K562 (cell line): Measurements from ENCODE around the gene SLC4A5. TPM values are rescaled to one million over a fixed set of nuclear protein-coding genes. Genes with fewer than 3 reads are reported as not detected.

Experiments
- ATAC-seq: fragments of 200-7000 bp; cut with Tn5 transposase; 3 replicates; pipeline ENCODE4 v1.9.1; 2020; ENCODE audit warnings: moderate library complexity
- BruUV-seq: library from RNA; stranded (reverse); fragments of 400-500 nt; replicated peaks from 2 replicates; lab custom pipeline; 2021; lab: Mats Ljungman, UMichigan
- CTCF ChIA-PET: fragments of 300-600 bp; formaldehyde crosslinking; extraction: SDS; loops from one replicate; lab custom pipeline; 2021; ENCODE audit warnings: low intra/inter-chr PET ratio; lab: Yijun Ruan, JAX
- POLR2A ChIA-PET: fragments of 300-600, 350-650 bp; sonication (Branson Sonifier 250); formaldehyde crosslinking; extraction: SDS; loops from one replicate; lab custom pipeline; 2021; ENCODE audit warnings: antibody characterized with exemption, inconsistent platforms; lab: Yijun Ruan, JAX
- DNase-seq, 4 experiments: peaks; one replicate each; pipeline versions ENCODE4 v3.0.0 to v3.0.0-alpha.2; 2011 to 2018; ENCODE audit warnings: low spot score in 3 of 4, mixed read lengths in 3 of 4; ENCODE audit errors: extremely low read depth in 1 of 4
- FAIRE-seq: peaks from 2 replicates; lab custom pipeline; 2011; peaks lifted over from hg19 to GRCh38; lab: Jason Lieb, UNC
- H2AFZ ChIP-seq: 2 replicates; pipeline ENCODE4 v1.6.0; 2011; ENCODE audit warnings: low read depth, low read length, control low read depth, inconsistent platforms
- H3K27ac ChIP-seq: fragments of 200-600 bp; 3 replicates; pipeline ENCODE4 v1.8.0; 2011; ENCODE audit warnings: low read depth, mild to moderate bottlenecking, control low read depth, inconsistent platforms, low read length, moderate library complexity, mixed read lengths; ENCODE audit errors: extremely low read depth
- H3K27me3 ChIP-seq, 2 experiments: fragments of 300-600 bp in 1 of 2; 2 replicates in 1 of 2; 3 replicates in 1 of 2; pipeline versions ENCODE4 v1.6.0 to v1.8.0; 2011; ENCODE audit warnings: inconsistent platforms in 2 of 2, low read length in 2 of 2, mild to moderate bottlenecking in 1 of 2, mixed read lengths in 1 of 2, moderate library complexity in 1 of 2; ENCODE audit not compliant: control insufficient read depth in 2 of 2, insufficient read depth in 2 of 2
- H3K36me3 ChIP-seq: fragments of 300-600 bp; 3 replicates; pipeline ENCODE4 v1.8.0; 2011; ENCODE audit warnings: mild to moderate bottlenecking, low read length, inconsistent platforms; ENCODE audit not compliant: control insufficient read depth, insufficient read depth
- H3K4me1 ChIP-seq, 2 experiments: fragments of 200-600 bp in 1 of 2; replicated peaks in 1 of 2; 2 replicates in 1 of 2; 3 replicates in 1 of 2; pipeline versions ENCODE4 v1.5.1 to v1.8.0; 2011; ENCODE audit warnings: inconsistent platforms in 2 of 2, low read length in 2 of 2, mild to moderate bottlenecking in 1 of 2, mixed read lengths in 1 of 2, moderate library complexity in 1 of 2; ENCODE audit not compliant: control insufficient read depth in 2 of 2, insufficient read depth in 2 of 2
- H3K4me2 ChIP-seq: 2 replicates; pipeline ENCODE4 v1.6.1; 2011; ENCODE audit warnings: low read length, control low read depth, inconsistent platforms, mixed read lengths; ENCODE audit not compliant: insufficient read depth
- H3K4me3 ChIP-seq: fragments of 200-600 bp; sonication (generic), shearing (Covaris generic); 2 replicates; pipeline ENCODE4 v1.5.1; 2016; ENCODE audit warnings: control low read depth, inconsistent platforms
- H3K79me2 ChIP-seq: fragments of 200-600 bp; 3 replicates; pipeline ENCODE4 v1.8.0; 2011; ENCODE audit warnings: low read length, inconsistent platforms; ENCODE audit not compliant: control insufficient read depth, insufficient read depth
- H3K9ac ChIP-seq, 2 experiments: 2 replicates each; pipeline versions ENCODE4 v1.6.0 to v1.6.1; 2011; ENCODE audit warnings: low read depth in 2 of 2, low read length in 2 of 2, control low read depth in 1 of 2, inconsistent platforms in 1 of 2, mild to moderate bottlenecking in 1 of 2, mixed read lengths in 1 of 2; ENCODE audit not compliant: insufficient read depth in 1 of 2
- H3K9me1 ChIP-seq: one replicate; pipeline ENCODE4 v1.6.0; 2011; ENCODE audit warnings: inconsistent platforms, mild to moderate bottlenecking, low read length, moderate library complexity; ENCODE audit not compliant: control insufficient read depth, insufficient read depth
- H3K9me3 ChIP-seq: replicated peaks from 2 replicates; pipeline ENCODE4 v1.5.1; 2011; ENCODE audit warnings: low read depth, low read length, inconsistent platforms; ENCODE audit not compliant: control insufficient read depth, insufficient read depth
- H4K20me1 ChIP-seq: replicated peaks from 2 replicates; pipeline ENCODE4 v1.6.1; 2011; ENCODE audit warnings: low read length, inconsistent platforms, mixed read lengths; ENCODE audit not compliant: control insufficient read depth, insufficient read depth
- AFF4 ChIP-seq: sonication (generic); formaldehyde crosslinking; IDR thresholded peaks from 2 replicates; pipeline ENCODE4 v1.8.0; 2023; ENCODE audit warnings: mild to moderate bottlenecking, missing genetic modification reagents
- CEBPZ ChIP-seq: fragments of 150-350 bp; IDR thresholded peaks from 2 replicates; pipeline ENCODE4 v1.6.1; 2014; ENCODE audit warnings: low read depth, mild to moderate bottlenecking, low read length, borderline replicate concordance
- CREB3L1 ChIP-seq: fragments of 450-650 bp; IDR thresholded peaks from 2 replicates; pipeline ENCODE4 v1.6.1; 2014; ENCODE audit warnings: low read depth, mild to moderate bottlenecking, moderate library complexity, borderline replicate concordance
- FOS ChIP-seq: IDR thresholded peaks from 3 replicates; pipeline ENCODE4 v1.6.1; 2011; ENCODE audit not compliant: insufficient read length; ENCODE audit errors: extremely low read depth
- FOXP1 ChIP-seq: sonication (generic); formaldehyde crosslinking; IDR thresholded peaks from 2 replicates; pipeline ENCODE4 v1.8.0; 2022; ENCODE audit warnings: mild to moderate bottlenecking, missing genetic modification reagents
- MAX ChIP-seq: sonication (generic); formaldehyde crosslinking; IDR thresholded peaks from 2 replicates; pipeline ENCODE4 v1.9.0; 2022; ENCODE audit warnings: mild to moderate bottlenecking, missing genetic modification reagents
- PTBP1 ChIP-seq: fragments of 200-400 bp; formaldehyde crosslinking; IDR thresholded peaks from 2 replicates; pipeline ENCODE4 v1.6.1; 2017; ENCODE audit warnings: low read depth, low read length
- PTTG1 ChIP-seq: fragments of 450-650 bp; IDR thresholded peaks from 2 replicates; pipeline ENCODE4 v1.6.1; 2016; ENCODE audit warnings: low read depth, mild to moderate bottlenecking, missing genetic modification characterization, missing compliant biosample characterization
- SMARCA5 ChIP-seq: fragments of 450-650 bp; IDR thresholded peaks from 2 replicates; pipeline ENCODE4 v1.6.1; 2016
- VEZF1 ChIP-seq: fragments of 200-800 bp; sonication (Bioruptor generic); IDR thresholded peaks from 2 replicates; pipeline ENCODE4 v1.6.1; 2017; ENCODE audit warnings: missing genetic modification characterization, missing compliant biosample characterization
- ZBTB17 ChIP-seq: fragments of 450-650 bp; formaldehyde crosslinking; IDR thresholded peaks from 2 replicates; pipeline ENCODE4 v1.4.0; 2020; ENCODE audit warnings: mild to moderate bottlenecking
- WGBS: fragments of 100-300 bp; shearing (Covaris generic); methylation state at CpG from one replicate; pipeline ENCODE4 v1.1.6; 2016; ENCODE audit warnings: low coverage, mixed read lengths; ENCODE audit not compliant: insufficient coverage; ENCODE audit errors: missing lambda C conversion rate; 5-methylcytosine and 5-hydroxymethylcytosine counted together
- in situ Hi-C: fragments of 300-500 bp; cut with MboI; formaldehyde crosslinking; loops from 4 replicates; pipeline ENCODE4 v1.15.0; 2018; ENCODE audit warnings: inconsistent platforms, mixed read lengths
- intact Hi-C: fragments of 100-400 bp; cut with micrococcal nuclease; formaldehyde crosslinking; loops from 2 replicates; pipeline ENCODE4 v1.14.2; 2022
- polyA plus RNA-seq, 8 experiments: library from polyadenylated mRNA; depleted of rRNA in 4 of 8; stranded (reverse) in 5 of 8; unstranded in 3 of 8; fragments of >200 nt; fragmentation: Nextera tagmentation in 2 of 8; fragmentation: Illumina TruSeq in 1 of 8; extraction: Ambion mirVana in 2 of 8; extraction: Trizol in 1 of 8; gene quantifications; 2 replicates each; pipeline versions ENCODE4 v1.2.1 to v1.2.3, GENCODE V29; 2011 to 2014; ENCODE audit warnings: inconsistent platforms in 1 of 8, missing spikeins in 1 of 8
- total RNA-seq, 7 experiments: library from RNA; depleted of rRNA in 6 of 7; stranded (reverse); fragments of >200 nt in 6 of 7; fragmentation: Illumina TruSeq in 2 of 7; extraction: Trizol in 2 of 7; gene quantifications; 2 replicates each; pipeline versions ENCODE4 v1.2.1 to v1.2.3, GENCODE V29; 2011 to 2021; ENCODE audit warnings: low replicate concordance in 1 of 7

The SLC4A5 gene
- total and polyA plus RNA-seq, 9 of the 15 experiments (the other 6 are each of a cell fraction or from before 2014, with no cell fraction given) = 0.03 to 0.77 (median 0.14) TPM; not detected in 1

- 9% methylated on average over 2 of the region's 2 CpGs for WGBS
- Histone ChIP-seq H3K9ac (peak overlapping the region in 1 of 2 experiments; percentile 10; a peak in 1 of 4 replicates), H3K4me3 (no peak overlapping the region), H3K9me1 (no peaks in the 10 kb centered on the region), H3K27ac (no peak overlapping the region), H3K4me2 (no peak overlapping the region), H3K9me3 (no peaks in the 10 kb centered on the region), H4K20me1 (no peaks in the 10 kb centered on the region), H3K36me3 (no peaks in the 10 kb centered on the region), H3K4me1 (peaks cover 2 to 5% of the 10 kb centered on the region in 2 experiments; a peak in 2 of 5 replicates), H3K79me2 (no peaks in the 10 kb centered on the region), H3K27me3 (peaks cover 2 to 26% of the 10 kb centered on the region in 2 experiments; a peak in 2 of 5 replicates), H2AFZ (no peak overlapping the region)
- ATAC-seq (no peak), DNase-seq (no peak), FAIRE-seq (no peak)
- BruUV-seq = no TSS peak
- CTCF ChIA-PET = no interaction called here
- in situ Hi-C loops (loop anchor here (10.0 kb wide), 1 partner anchor 334 kb away; no protein-coding TSS in a partner anchor), intact Hi-C loops (no loop called here)
- POLR2A ChIA-PET = interaction anchor here (0.9 kb wide), 1 partner anchor 11 kb away, joined by 4 read pairs; no protein-coding TSS in a partner anchor
- TF ChIP-seq CREB3L1 (no peak), FOXP1 (CRISPR knock-in tag) (no peak), MAX (CRISPR knock-in tag) (no peak), AFF4 (no peak), SMARCA5 (no peak), VEZF1 (CRISPR knock-in tag) (no peak), ZBTB17 (CRISPR knock-in tag) (no peak), CEBPZ (no peak), FOS (no peak), PTBP1 (no peak), PTTG1 (tag) (no peak)
These were observed 82.7 kb downstream of the SLC4A5 start for GRCh38 chr2:74260495-74260894.
